IMR-90 (cell line): ENCODE data around the gene DCC.

Experiments
- FOS ChIP-seq: fragments of 150-350 bp; IDR thresholded peaks from 2 replicates; pipeline ENCODE4 v1.6.1; 2016; ENCODE audit warnings: low read depth, low read length
- POLR2A ChIP-seq: IDR thresholded peaks from 2 replicates; pipeline ENCODE4 v1.6.1; 2012; ENCODE audit warnings: mild to moderate bottlenecking, low read depth, low read length
- RAD21 ChIP-seq: IDR thresholded peaks from 2 replicates; pipeline ENCODE4 v1.6.1; 2012; ENCODE audit warnings: low read length, improper control_type of control experiment
- TF ChIP-seq, protein P1 (sequence below): conservative IDR thresholded peaks from 2 replicates; pipeline ENCODE4 v1.5.1; 2012; ENCODE audit warnings: mild to moderate bottlenecking, low read depth, low read length, improper control_type of control experiment
- TF ChIP-seq, protein P2 (sequence below): fragments of 150-350 bp; IDR thresholded peaks from 2 replicates; pipeline ENCODE4 v1.6.1; 2017; ENCODE audit warnings: mild to moderate bottlenecking, antibody characterized with exemption, low read length, low read depth

DNA sequence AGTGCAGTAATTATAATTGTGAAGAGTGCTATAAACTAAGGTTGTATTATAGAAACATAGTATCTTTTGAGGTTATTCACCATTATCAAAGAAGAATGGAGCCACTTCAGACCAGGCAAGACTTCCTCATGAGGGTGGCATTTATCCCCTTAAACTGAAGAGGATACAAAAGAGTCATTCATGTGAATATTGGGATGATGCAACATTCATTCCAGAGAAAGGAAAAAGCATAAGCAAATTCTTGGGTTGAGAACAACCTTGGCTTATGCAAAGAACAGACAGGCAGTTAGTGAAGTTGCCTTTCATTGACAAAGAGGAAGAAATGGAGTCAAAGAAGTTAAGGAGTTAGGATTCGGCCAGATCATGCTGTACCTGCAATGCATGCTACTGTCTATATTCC is 1201.9 kb downstream of the DCC start:
- no peak for TF ChIP-seq FOS
- TF ChIP-seq, protein P1, sequence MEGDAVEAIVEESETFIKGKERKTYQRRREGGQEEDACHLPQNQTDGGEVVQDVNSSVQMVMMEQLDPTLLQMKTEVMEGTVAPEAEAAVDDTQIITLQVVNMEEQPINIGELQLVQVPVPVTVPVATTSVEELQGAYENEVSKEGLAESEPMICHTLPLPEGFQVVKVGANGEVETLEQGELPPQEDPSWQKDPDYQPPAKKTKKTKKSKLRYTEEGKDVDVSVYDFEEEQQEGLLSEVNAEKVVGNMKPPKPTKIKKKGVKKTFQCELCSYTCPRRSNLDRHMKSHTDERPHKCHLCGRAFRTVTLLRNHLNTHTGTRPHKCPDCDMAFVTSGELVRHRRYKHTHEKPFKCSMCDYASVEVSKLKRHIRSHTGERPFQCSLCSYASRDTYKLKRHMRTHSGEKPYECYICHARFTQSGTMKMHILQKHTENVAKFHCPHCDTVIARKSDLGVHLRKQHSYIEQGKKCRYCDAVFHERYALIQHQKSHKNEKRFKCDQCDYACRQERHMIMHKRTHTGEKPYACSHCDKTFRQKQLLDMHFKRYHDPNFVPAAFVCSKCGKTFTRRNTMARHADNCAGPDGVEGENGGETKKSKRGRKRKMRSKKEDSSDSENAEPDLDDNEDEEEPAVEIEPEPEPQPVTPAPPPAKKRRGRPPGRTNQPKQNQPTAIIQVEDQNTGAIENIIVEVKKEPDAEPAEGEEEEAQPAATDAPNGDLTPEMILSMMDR = no peak
- no peak for TF ChIP-seq POLR2A
- TF ChIP-seq RAD21 = no peak
- TF ChIP-seq, protein P2, sequence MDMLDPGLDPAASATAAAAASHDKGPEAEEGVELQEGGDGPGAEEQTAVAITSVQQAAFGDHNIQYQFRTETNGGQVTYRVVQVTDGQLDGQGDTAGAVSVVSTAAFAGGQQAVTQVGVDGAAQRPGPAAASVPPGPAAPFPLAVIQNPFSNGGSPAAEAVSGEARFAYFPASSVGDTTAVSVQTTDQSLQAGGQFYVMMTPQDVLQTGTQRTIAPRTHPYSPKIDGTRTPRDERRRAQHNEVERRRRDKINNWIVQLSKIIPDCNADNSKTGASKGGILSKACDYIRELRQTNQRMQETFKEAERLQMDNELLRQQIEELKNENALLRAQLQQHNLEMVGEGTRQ = no peak
